ENCODE results near the gene SYNDIG1. TPM values are rescaled to one million over a fixed set of nuclear protein-coding genes. Genes with fewer than 3 reads are reported as not detected.

Gene SYNDIG1
- total RNA-seq, 1 experiment from 2014 or later, result 0.11 TPM

GRCh38 chr20:24446811-24447210, 22.6 kb upstream of the SYNDIG1 start:
- no peak for DNase-seq (ENCODE audit: low read depth)

GRCh38 chr20:24448170-24448569, 21.3 kb upstream of the SYNDIG1 start:
- no peak for DNase-seq (ENCODE audit: low read depth)

GRCh38 chr20:24449026-24449720, 20.3 kb upstream of the SYNDIG1 start:
- no peak for DNase-seq (ENCODE audit: low read depth)

- DNase-seq (ENCODE audit: low read depth), result no peak
Observed at GRCh38 chr20:24450177-24450576, 19.3 kb upstream of the SYNDIG1 start.

- DNase-seq (ENCODE audit: low read depth), result no peak
Observed at GRCh38 chr20:24450624-24451376, 18.6 kb upstream of the SYNDIG1 start.

GRCh38 chr20:24451428-24451827, 18.0 kb upstream of the SYNDIG1 start:
- no peak for DNase-seq (ENCODE audit: low read depth)

- no peak for DNase-seq (ENCODE audit: low read depth)
Observed at GRCh38 chr20:24452016-24452415, 17.4 kb upstream of the SYNDIG1 start.

GRCh38 chr20:24452498-24453127, 16.8 kb upstream of the SYNDIG1 start:
- DNase-seq (ENCODE audit: low read depth), result no peak

GRCh38 chr20:24453869-24454268, 15.6 kb upstream of the SYNDIG1 start:
- DNase-seq (ENCODE audit: low read depth), result no peak

GRCh38 chr20:24455081-24455480, 14.3 kb upstream of the SYNDIG1 start:
- no peak for DNase-seq (ENCODE audit: low read depth)

GRCh38 chr20:24456398-24456781, 13.0 kb upstream of the SYNDIG1 start:
- DNase-seq (ENCODE audit: low read depth), result no peak

- DNase-seq (ENCODE audit: low read depth), result no peak
Observed at GRCh38 chr20:24458436-24458835, 11.0 kb upstream of the SYNDIG1 start.

- no peak for DNase-seq (ENCODE audit: low read depth)
Observed at GRCh38 chr20:24459733-24460132, 9.7 kb upstream of the SYNDIG1 start.

- DNase-seq (ENCODE audit: low read depth), result no peak
Observed at GRCh38 chr20:24460712-24461111, 8.7 kb upstream of the SYNDIG1 start.

- no peak for DNase-seq (ENCODE audit: low read depth)
Observed at GRCh38 chr20:24461848-24462247, 7.6 kb upstream of the SYNDIG1 start.

GRCh38 chr20:24462460-24463010, 6.9 kb upstream of the SYNDIG1 start:
- no peak for DNase-seq (ENCODE audit: low read depth)

GRCh38 chr20:24465159-24465558, 4.3 kb upstream of the SYNDIG1 start:
- DNase-seq (ENCODE audit: low read depth), result no peak

GRCh38 chr20:24465730-24466129, 3.7 kb upstream of the SYNDIG1 start:
- no peak for DNase-seq (ENCODE audit: low read depth)

GRCh38 chr20:24468401-24469115, 871 bp upstream of the SYNDIG1 start:
- DNase-seq (ENCODE audit: low read depth), result no peak

GRCh38 chr20:24469894-24470745, 691 bp downstream of the SYNDIG1 start:
- DNase-seq (ENCODE audit: low read depth), result no peak

Data from LHCN-M2 (cell line).